Measurements from ENCODE around the gene SEMA4A. TPM values are rescaled to one million over a fixed set of nuclear protein-coding genes. Genes with fewer than 3 reads are reported as not detected.
"Not testable (repeated sequence)": the region's sequence is repeated elsewhere in the genome, so short reads cannot be mapped to it uniquely, and the experiment has no call there.

The SEMA4A gene
- total RNA-seq, 1 experiment from 2014 or later, result 6.9 TPM

DNA sequence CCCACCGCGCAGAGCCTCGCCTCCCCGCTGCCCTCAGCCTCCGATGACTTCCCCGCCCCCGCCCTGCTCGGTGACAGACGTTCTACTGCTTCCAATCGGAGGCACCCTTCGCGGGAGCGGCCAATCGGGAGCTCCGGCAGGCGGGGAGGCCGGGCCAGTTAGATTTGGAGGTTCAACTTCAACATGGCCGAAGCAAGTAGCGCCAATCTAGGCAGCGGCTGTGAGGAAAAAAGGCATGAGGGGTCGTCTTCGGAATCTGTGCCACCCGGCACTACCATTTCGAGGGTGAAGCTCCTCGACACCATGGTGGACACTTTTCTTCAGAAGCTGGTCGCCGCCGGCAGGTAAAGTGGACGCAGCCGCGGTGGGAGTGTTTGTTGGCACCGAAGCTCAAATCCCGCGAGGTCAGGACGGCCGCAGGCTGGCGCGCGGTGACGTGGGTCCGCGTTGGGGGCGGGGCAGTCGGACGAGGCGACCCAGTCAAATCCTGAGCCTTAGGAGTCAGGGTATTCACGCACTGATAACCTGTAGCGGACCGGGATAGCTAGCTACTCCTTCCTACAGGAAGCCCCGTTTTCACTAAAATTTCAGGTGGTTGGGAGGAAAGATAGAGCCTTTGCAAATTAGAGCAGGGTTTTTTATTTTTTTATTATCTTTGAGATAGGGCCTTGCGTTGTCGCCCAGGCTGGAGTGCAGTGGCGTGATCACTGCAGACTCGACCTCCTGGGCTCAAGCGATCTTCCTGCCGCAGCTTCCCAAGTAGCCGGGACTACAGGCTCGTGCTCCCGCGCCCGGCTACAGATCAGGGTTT lies 59.7 kb downstream of the SEMA4A start, which contains the start of gene PMF1:
Gene PMF1 (plus strand): TSS at position 175 of the 811 bp plus-strand sequence. CDS start 9 bp downstream, at position 184.
- Mint-ChIP-seq H3K36me3 (ENCODE audit: insufficient read depth, unreplicated experiment) (peaks cover 24% of the 10 kb centered on the region), H3K27me3 (ENCODE audit: unreplicated experiment) (no peaks in the 10 kb centered on the region), H3K27ac (ENCODE audit: unreplicated experiment) (peak within 1 kb of the TSS; percentile 93), H3K9me3 (ENCODE audit: low read depth, unreplicated experiment) (no peaks in the 10 kb centered on the region), H3K4me3 (ENCODE audit: low read depth, unreplicated experiment) (peak within 1 kb of the TSS; percentile 90), H3K4me1 (ENCODE audit: low read depth, unreplicated experiment) (peaks cover 26% of the 10 kb centered on the region)
- TSS peak; percentile 73 for BruUV-seq (replicated peaks)
- CTCF ChIA-PET, result interaction anchor here (0.7 to 2.9 kb wide), 11 partner anchors 12 to 116 kb away, joined by 3 to 33 read pairs (median 4); partner anchors contain the start of gene SLC25A44
- intact Hi-C loops (cut with micrococcal nuclease; ENCODE audit: unreplicated experiment), result no loop called here
- TF ChIP-seq, protein P1, sequence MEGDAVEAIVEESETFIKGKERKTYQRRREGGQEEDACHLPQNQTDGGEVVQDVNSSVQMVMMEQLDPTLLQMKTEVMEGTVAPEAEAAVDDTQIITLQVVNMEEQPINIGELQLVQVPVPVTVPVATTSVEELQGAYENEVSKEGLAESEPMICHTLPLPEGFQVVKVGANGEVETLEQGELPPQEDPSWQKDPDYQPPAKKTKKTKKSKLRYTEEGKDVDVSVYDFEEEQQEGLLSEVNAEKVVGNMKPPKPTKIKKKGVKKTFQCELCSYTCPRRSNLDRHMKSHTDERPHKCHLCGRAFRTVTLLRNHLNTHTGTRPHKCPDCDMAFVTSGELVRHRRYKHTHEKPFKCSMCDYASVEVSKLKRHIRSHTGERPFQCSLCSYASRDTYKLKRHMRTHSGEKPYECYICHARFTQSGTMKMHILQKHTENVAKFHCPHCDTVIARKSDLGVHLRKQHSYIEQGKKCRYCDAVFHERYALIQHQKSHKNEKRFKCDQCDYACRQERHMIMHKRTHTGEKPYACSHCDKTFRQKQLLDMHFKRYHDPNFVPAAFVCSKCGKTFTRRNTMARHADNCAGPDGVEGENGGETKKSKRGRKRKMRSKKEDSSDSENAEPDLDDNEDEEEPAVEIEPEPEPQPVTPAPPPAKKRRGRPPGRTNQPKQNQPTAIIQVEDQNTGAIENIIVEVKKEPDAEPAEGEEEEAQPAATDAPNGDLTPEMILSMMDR (IDR thresholded peaks at IDR 0.05; ENCODE audit: unreplicated experiment), result no peak
- DNase-seq, result peak; percentile 98

DNA sequence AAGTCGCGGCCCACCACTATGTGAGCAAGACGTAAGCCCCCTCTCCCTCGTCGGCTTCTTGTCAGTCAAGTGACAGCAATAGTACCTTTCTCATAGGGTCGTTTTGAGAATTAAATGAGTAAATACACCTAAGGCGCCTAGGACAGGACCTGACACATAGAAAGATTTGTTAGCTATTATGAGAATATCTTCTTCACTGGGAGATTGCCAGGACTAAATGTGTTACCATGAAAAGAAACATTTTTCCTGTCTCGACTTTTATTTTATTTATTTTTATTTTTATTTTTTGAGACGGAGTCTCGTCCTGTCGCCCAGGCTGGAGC lies 60.2 kb downstream of the SEMA4A start:
- Mint-ChIP-seq H3K27me3 (ENCODE audit: unreplicated experiment) (no peaks in the 10 kb centered on the region), H3K36me3 (ENCODE audit: insufficient read depth, unreplicated experiment) (peaks cover 18% of the 10 kb centered on the region), H3K4me3 (ENCODE audit: low read depth, unreplicated experiment) (peak overlapping the region; percentile 90), H3K9me3 (ENCODE audit: low read depth, unreplicated experiment) (no peaks in the 10 kb centered on the region), H3K27ac (ENCODE audit: unreplicated experiment) (peak overlapping the region; percentile 93), H3K4me1 (ENCODE audit: low read depth, unreplicated experiment) (peaks cover 20% of the 10 kb centered on the region)
- TF ChIP-seq, protein P1 (IDR thresholded peaks at IDR 0.05; ENCODE audit: unreplicated experiment), result no peak
- BruUV-seq (replicated peaks), result no TSS peak
- CTCF ChIA-PET, result interaction anchor here (0.7 to 2.9 kb wide), 7 partner anchors 12 to 357 kb away, joined by 3 to 33 read pairs (median 4); partner anchors contain the start of gene SLC25A44
- intact Hi-C loops (cut with micrococcal nuclease; ENCODE audit: unreplicated experiment), result no loop called here
- no peak for DNase-seq

DNA sequence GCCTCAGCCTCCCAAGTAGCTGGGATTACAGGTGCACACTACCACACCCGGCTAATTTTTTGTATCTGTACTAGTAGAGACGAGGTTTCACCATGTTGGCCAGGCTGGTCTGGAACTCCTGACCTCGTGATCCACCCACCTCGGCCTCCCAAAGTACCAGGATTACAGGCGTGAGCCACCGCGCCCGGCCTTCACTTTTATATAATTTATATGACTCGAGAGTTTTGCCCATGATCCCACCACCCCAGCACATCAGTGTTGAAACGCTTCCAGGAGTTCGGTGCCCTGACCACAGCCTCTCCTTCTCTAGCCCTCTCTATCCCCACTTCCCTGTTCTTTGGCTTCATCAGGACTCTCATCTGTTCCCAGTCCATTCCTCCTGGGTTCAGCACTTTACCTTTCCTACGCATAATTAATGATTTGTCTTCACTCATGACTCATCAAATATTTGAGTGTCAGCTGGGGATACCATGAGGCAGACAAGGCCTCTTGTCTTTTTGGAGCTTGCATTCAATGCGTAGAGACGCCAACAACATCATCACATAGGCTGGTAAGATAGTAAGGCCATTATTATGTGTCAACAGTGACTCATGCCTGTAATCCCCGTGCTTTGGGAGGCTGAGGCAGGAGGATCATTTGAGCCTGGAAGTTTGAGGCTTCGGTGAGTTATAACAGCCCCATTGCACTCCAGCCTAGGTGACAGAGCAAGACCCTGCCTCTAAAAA lies 60.8 kb downstream of the SEMA4A start:
- CTCF ChIA-PET, result interaction anchor here (0.6 to 2.9 kb wide), 8 partner anchors 10 to 358 kb away, joined by 3 to 33 read pairs (median 4); partner anchors contain the start of gene SLC25A44
- BruUV-seq (replicated peaks), result no TSS peak
- no peaks in the 10 kb centered on the region for H3K27me3 Mint-ChIP-seq (ENCODE audit: unreplicated experiment)
- TF ChIP-seq, protein P1 (IDR thresholded peaks at IDR 0.05; ENCODE audit: unreplicated experiment), result no peak
- no peaks in the 10 kb centered on the region for H3K9me3 Mint-ChIP-seq (ENCODE audit: low read depth, unreplicated experiment)
- H3K4me1 Mint-ChIP-seq (ENCODE audit: low read depth, unreplicated experiment), result peaks cover 14% of the 10 kb centered on the region
- H3K4me3 Mint-ChIP-seq (ENCODE audit: low read depth, unreplicated experiment), result peak overlapping the region; percentile 90
- H3K27ac Mint-ChIP-seq (ENCODE audit: unreplicated experiment), result peak overlapping the region; percentile 86
- H3K36me3 Mint-ChIP-seq (ENCODE audit: insufficient read depth, unreplicated experiment), result peaks cover 18% of the 10 kb centered on the region
- DNase-seq, result peak; percentile 48
- intact Hi-C loops (cut with micrococcal nuclease; ENCODE audit: unreplicated experiment), result no loop called here

DNA sequence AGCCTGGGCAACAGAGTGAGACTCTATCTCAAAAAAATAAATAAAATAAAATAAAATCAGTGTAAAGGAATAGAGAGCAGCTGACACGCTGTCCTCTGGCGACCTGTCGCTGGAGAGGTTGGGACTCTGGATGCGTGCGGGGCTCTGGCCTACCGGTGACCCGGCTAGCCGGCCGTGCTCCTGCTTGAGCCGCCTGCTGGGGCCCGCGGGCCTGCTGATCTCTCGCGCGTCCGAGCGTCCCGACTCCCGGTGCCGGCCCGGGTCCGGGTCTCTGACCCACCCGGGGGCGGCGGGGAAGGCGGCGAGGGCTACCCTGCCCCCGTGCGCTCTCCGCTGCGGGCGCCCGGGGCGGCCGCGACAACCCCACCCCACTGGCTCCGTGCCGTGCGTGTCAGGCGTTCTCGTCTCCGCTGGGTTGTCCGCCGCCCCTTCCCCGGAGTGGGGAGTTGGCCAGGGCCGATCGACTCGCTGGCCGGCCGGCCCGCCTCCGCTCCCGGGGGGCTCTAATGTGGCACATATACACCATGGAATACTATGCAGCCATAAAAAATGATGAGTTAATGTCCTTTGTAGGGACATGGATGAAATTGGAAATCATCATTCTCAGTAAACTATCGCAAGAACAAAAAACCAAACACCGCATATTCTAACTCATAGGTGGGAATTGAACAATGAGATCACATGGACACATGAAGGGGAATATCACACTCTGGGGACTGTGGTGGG lies 63.1 kb downstream of the SEMA4A start:
- H3K4me3 Mint-ChIP-seq (ENCODE audit: low read depth, unreplicated experiment); DNase-seq; intact Hi-C loops (cut with micrococcal nuclease; ENCODE audit: unreplicated experiment); H3K4me1 Mint-ChIP-seq (ENCODE audit: low read depth, unreplicated experiment); BruUV-seq (replicated peaks); H3K27ac Mint-ChIP-seq (ENCODE audit: unreplicated experiment); H3K9me3 Mint-ChIP-seq (ENCODE audit: low read depth, unreplicated experiment); CTCF ChIA-PET; H3K27me3 Mint-ChIP-seq (ENCODE audit: unreplicated experiment): not testable (repeated sequence)
- H3K36me3 Mint-ChIP-seq (ENCODE audit: insufficient read depth, unreplicated experiment), result peaks cover 18% of the 10 kb centered on the region
